22Rv1 (cell line): ENCODE measurements around the gene CLINT1.
A peak's percentile ranks its signal among the peaks of the same experiment; 100 is the strongest.

Source experiments
- H3K27ac ChIP-seq: fragments of 450-650 bp; 2 replicates; pipeline ENCODE4 v1.5.1; 2017
- ZFX ChIP-seq: fragments of 450-650 bp; IDR thresholded peaks from 2 replicates; pipeline ENCODE4 v1.6.1; 2017; ENCODE audit warnings: antibody characterized with exemption, borderline replicate concordance
- TF ChIP-seq, protein P1 (sequence below): fragments of 450-650 bp; IDR thresholded peaks from 2 replicates; pipeline ENCODE4 v1.5.1; 2017; ENCODE audit warnings: mild to moderate bottlenecking

CLINT1 gene

DNA sequence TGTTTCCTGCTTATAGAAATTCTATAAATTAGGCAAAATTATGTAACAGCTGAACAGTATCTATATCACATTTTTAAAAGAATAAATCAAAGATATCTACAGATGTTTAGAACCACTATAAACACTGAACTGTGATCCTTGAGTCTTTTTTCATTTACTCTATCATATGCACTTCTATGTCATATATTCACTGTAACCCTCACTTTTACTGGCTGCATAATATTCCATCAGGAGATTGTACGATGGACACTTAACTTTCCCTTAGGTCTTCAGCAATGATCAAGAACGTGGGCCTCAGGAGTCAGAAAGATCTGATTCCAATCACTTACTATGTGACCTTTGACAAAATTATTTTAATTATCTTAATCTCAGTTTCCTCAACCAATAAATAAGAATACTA, 41.0 kb downstream of the CLINT1 start:
- no peak overlapping the region for H3K27ac ChIP-seq
- TF ChIP-seq, protein P1, sequence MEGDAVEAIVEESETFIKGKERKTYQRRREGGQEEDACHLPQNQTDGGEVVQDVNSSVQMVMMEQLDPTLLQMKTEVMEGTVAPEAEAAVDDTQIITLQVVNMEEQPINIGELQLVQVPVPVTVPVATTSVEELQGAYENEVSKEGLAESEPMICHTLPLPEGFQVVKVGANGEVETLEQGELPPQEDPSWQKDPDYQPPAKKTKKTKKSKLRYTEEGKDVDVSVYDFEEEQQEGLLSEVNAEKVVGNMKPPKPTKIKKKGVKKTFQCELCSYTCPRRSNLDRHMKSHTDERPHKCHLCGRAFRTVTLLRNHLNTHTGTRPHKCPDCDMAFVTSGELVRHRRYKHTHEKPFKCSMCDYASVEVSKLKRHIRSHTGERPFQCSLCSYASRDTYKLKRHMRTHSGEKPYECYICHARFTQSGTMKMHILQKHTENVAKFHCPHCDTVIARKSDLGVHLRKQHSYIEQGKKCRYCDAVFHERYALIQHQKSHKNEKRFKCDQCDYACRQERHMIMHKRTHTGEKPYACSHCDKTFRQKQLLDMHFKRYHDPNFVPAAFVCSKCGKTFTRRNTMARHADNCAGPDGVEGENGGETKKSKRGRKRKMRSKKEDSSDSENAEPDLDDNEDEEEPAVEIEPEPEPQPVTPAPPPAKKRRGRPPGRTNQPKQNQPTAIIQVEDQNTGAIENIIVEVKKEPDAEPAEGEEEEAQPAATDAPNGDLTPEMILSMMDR, result no peak

DNA sequence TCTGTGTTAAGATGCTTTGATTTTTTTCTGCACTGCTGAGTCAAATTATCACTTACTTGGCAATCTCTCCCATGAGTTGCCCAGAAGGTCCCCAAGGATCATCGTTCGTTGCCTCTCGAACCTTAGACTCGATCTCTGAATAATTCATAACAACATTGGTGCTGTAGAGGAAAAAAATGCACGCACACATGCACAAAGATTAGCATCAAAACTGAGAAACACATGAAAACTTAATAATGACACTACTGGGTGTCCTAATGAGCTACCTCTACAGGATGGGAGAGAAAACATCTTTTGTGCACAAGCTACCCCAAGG, 41.6 kb downstream of the CLINT1 start:
- no peak overlapping the region for H3K27ac ChIP-seq
- TF ChIP-seq, protein P1, result no peak
- no peak for TF ChIP-seq ZFX

DNA sequence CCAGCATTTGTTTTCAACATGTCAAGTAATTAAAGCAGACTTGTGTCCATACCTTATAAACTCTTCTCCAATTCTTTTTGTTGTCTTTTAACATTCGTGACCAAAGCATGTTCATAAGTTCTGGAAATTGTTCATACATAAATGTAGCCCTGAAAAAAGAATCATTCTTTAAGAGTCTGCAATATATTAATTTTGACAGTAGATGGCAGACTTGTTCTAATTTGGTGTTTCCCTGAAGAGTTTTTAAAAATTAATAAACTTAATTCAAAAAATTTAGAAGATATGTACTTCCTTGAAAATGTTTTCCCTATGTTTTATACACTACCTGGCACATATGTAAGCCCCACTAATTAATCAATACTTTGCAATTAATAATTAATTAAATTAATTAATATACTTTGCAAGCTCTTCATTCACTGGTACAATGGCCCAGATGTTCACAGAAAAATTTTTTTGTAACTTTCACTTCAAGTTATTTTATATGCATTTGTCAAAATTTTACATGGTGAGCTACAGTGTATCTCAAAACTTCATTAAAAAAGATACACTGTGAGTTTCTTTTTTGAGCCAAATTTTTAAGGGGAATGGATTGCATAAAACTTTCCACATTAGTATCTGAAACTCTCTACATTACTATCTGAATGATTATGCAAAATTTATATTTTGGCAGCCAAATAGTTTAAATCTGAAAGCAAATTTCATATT, 42.1 kb downstream of the CLINT1 start:
- no peak overlapping the region for H3K27ac ChIP-seq
- TF ChIP-seq, protein P1, result peak; percentile 74
- no peak for TF ChIP-seq ZFX

DNA sequence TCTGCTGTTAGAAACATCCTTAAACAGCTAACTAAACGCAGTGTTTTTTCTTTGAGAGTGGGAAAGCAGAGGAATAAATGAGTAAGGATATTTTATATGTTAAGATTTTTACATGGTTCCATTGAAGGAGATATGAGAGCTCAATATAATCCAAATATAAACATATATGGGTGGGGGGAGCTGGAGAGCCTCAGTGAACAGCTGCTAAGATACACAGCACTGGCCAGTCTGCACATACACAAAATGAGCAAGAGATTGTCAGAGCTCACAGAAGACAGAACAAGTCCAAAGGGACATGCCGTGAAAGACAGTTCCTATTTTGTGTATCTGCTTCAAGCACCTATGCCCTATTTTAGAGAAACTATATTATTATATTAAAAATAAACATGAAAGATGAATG, 46.9 kb downstream of the CLINT1 start:
- TF ChIP-seq ZFX, result no peak
- TF ChIP-seq, protein P1, result no peak
- H3K27ac ChIP-seq, result no peak overlapping the region

DNA sequence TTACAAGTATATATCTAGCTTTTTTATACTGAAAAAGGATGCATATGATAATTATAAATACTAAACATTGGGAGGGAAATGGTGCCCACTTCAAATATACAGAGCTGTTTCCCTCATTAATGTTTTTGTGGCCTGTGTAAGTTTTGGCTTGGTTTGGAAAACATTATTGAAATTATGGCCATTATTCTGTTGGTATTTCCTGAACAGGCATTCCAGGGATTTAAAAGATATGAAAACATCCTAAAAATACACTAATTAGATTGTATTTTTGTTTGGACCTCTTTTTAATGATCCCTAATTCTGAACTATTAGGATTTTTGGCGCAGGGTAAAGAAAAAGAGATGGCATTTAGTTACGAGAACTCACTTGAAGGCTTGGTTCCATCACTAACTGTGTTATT, 50.9 kb downstream of the CLINT1 start:
- H3K27ac ChIP-seq, result no peak overlapping the region
- no peak for TF ChIP-seq ZFX
- TF ChIP-seq, protein P1, result no peak

DNA sequence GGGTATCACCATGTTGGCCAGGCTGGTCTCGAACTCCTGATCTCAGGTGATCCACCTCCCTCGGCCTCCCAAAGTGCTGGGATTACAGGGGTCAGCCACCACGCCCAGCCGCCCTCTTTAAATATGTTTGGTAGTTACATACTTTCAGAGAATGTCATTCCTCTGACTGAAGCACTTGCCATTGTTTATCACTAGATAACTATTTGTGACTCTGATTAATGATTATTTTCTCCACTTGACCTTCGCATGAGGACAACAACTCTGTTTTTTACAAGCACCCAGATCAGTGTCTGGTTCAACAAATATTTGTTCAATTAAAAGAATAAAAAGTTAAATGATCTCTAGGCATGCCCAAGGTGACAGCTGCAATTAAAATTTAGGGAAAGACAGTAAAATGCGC, 56.2 kb downstream of the CLINT1 start:
- TF ChIP-seq, protein P1, result no peak
- TF ChIP-seq ZFX, result no peak
- no peak overlapping the region for H3K27ac ChIP-seq

DNA sequence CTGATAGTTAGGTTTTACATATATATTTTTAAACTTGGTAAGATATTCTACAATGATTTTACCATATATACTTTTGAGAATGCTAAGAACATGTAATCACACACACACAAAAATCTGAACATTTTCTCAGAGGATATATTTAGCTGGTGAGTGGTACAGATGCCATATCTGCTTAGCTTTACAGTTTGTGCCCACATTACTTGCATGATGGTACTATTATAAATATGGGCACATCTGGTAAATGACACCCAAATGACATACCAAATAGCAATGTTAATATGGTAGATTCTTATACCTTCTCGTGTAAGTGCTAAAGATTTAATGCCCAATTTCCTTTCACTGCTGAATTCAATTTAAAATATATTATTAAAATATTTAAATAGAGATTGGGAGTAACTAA, 58.8 kb downstream of the CLINT1 start:
- TF ChIP-seq, protein P1, result no peak
- no peak for TF ChIP-seq ZFX
- no peak overlapping the region for H3K27ac ChIP-seq
